Liver (tissue), 3 donors: ENCODE results near the gene GNAS-AS1.

Experiments
- CTCF ChIP-seq: fragments of 150-350 bp; IDR thresholded peaks from 2 replicates; pipeline ENCODE4 v1.5.1; 2017; ENCODE audit warnings: improper control_type of control experiment, low read depth, low read length; ENCODE audit not compliant: missing input control
- EGR1 ChIP-seq, 2 donors: IDR thresholded peaks; 2 replicates each; pipeline ENCODE4 v1.6.1; 2016 to 2018; ENCODE audit warnings: antibody characterized with exemption in 2 of 2, low read depth in 2 of 2
- JUND ChIP-seq, 2 donors: IDR thresholded peaks; 2 replicates each; pipeline ENCODE4 v1.6.1; 2016; ENCODE audit warnings: antibody characterized with exemption in 2 of 2
- NR2F2 ChIP-seq: IDR thresholded peaks from 2 replicates; pipeline ENCODE4 v1.6.1; 2016; ENCODE audit warnings: antibody characterized with exemption
- RAD21 ChIP-seq, 2 donors: IDR thresholded peaks; 2 replicates each; pipeline ENCODE4 v1.6.1; 2016; ENCODE audit warnings: antibody characterized with exemption in 2 of 2, mild to moderate bottlenecking in 2 of 2
- REST ChIP-seq: IDR thresholded peaks from 2 replicates; pipeline ENCODE4 v1.6.1; 2016; ENCODE audit warnings: antibody characterized with exemption, mild to moderate bottlenecking
- SP1 ChIP-seq: IDR thresholded peaks from 2 replicates; pipeline ENCODE4 v1.6.1; 2018; ENCODE audit warnings: antibody characterized with exemption, mild to moderate bottlenecking
- ZBTB33 ChIP-seq: IDR thresholded peaks from 2 replicates; pipeline ENCODE4 v1.6.1; 2016; ENCODE audit warnings: antibody characterized with exemption
- donor health status: healthy.
- donor health status: healthy.

- no peak for TF ChIP-seq ZBTB33
- no peak for TF ChIP-seq CTCF
- TF ChIP-seq EGR1 (IDR thresholded peaks at IDR 0.05; ENCODE audit: low read depth in 2 of 2): no peak
- no peak for TF ChIP-seq RAD21 (IDR thresholded peaks at IDR 0.05)
- no peak for TF ChIP-seq REST
- no peak for TF ChIP-seq JUND (IDR thresholded peaks at IDR 0.05)
- TF ChIP-seq SP1: no peak
- TF ChIP-seq NR2F2: no peak
Measured at GRCh38 chr20:58828136-58828535, 22.6 kb downstream of the GNAS-AS1 start.
